ACC112 (cell line): Measurements from ENCODE around the gene LSM8.
"Not testable (repeated sequence)": the region's sequence is repeated elsewhere in the genome, so short reads cannot be mapped to it uniquely, and the experiment has no call there.

Source experiments
- H2AFZ ChIP-seq: fragments of 200-600 bp; sonication (generic); one replicate; pipeline ENCODE4 v1.6.0; 2017; ENCODE audit warnings: antibody characterized with exemption, low read length; ENCODE audit not compliant: unreplicated experiment
- H3K27ac ChIP-seq: fragments of 200-600 bp; sonication (generic); 2 replicates; pipeline ENCODE4 v1.5.1; 2014; ENCODE audit warnings: low read depth, mild to moderate bottlenecking, antibody characterized with exemption, low read length, moderate library complexity
- H3K27me3 ChIP-seq: fragments of 200-600 bp; sonication (generic); 2 replicates; pipeline ENCODE4 v1.6.1; 2014; ENCODE audit warnings: mild to moderate bottlenecking, antibody characterized with exemption, low read length, moderate library complexity, mixed read lengths; ENCODE audit not compliant: insufficient read depth
- H3K36me3 ChIP-seq: fragments of 200-600 bp; sonication (generic); 2 replicates; pipeline ENCODE4 v1.6.1; 2016; ENCODE audit warnings: mild to moderate bottlenecking, antibody characterized with exemption, low read length, moderate library complexity, mixed read lengths; ENCODE audit not compliant: insufficient read depth
- H3K4me1 ChIP-seq: fragments of 200-600 bp; sonication (generic); one replicate; pipeline ENCODE4 v1.6.1; 2016; ENCODE audit warnings: low read length, mixed read lengths; ENCODE audit not compliant: insufficient read depth, unreplicated experiment, control insufficient read depth
- H3K4me3 ChIP-seq: fragments of 200-600 bp; sonication (generic); 2 replicates; pipeline ENCODE4 v1.5.1; 2014; ENCODE audit warnings: mild to moderate bottlenecking, low read depth, low read length
- H3K79me2 ChIP-seq: fragments of 200-600 bp; sonication (generic); one replicate; pipeline ENCODE4 v1.6.0; 2016; ENCODE audit warnings: low read length; ENCODE audit not compliant: control insufficient read depth, unreplicated experiment, insufficient read depth

Gene LSM8

GRCh38 chr7:118183786-118184564 lies at the start of gene LSM8:
TSS of gene LSM8 (plus strand) at chr7:118184164. CDS start at chr7:118184224, 60 bp downstream.
- Histone ChIP-seq H3K27me3 (no peaks in the 10 kb centered on the region), H3K4me3 (peak within 1 kb of the TSS; percentile 99), H3K36me3 (peaks cover 26% of the 10 kb centered on the region), H2AFZ (peak within 1 kb of the TSS; percentile 97), H3K27ac (peak within 1 kb of the TSS; percentile 81), H3K79me2 (peaks cover 52% of the 10 kb centered on the region), H3K4me1 (peaks cover 22% of the 10 kb centered on the region)

GRCh38 chr7:118134420-118134819 lies 49.5 kb upstream of the LSM8 start:
- not testable (repeated sequence) for H3K79me2 ChIP-seq, H3K4me3 ChIP-seq, H2AFZ ChIP-seq, H3K4me1 ChIP-seq, H3K27ac ChIP-seq, H3K36me3 ChIP-seq, H3K27me3 ChIP-seq

- H3K27me3 ChIP-seq = no peaks in the 10 kb centered on the region
- H3K27ac ChIP-seq = no peak overlapping the region
- no peak overlapping the region for H3K4me3 ChIP-seq
- H3K36me3 ChIP-seq = no peaks in the 10 kb centered on the region
- H2AFZ ChIP-seq = no peak overlapping the region
- H3K4me1 ChIP-seq = no peaks in the 10 kb centered on the region
- H3K79me2 ChIP-seq = no peaks in the 10 kb centered on the region
Measured at GRCh38 chr7:118140468-118140867, 43.5 kb upstream of the LSM8 start.

- Histone ChIP-seq H3K36me3 (no peaks in the 10 kb centered on the region), H3K4me1 (no peaks in the 10 kb centered on the region), H3K79me2 (no peaks in the 10 kb centered on the region), H2AFZ (no peak overlapping the region), H3K27ac (no peak overlapping the region), H3K4me3 (no peak overlapping the region), H3K27me3 (no peaks in the 10 kb centered on the region)
Measured at GRCh38 chr7:118142012-118142411, 42.0 kb upstream of the LSM8 start.

GRCh38 chr7:118148930-118149329 lies 35.0 kb upstream of the LSM8 start:
- Histone ChIP-seq H3K36me3 (no peaks in the 10 kb centered on the region), H3K27me3 (peaks cover 25% of the 10 kb centered on the region), H3K4me3 (no peak overlapping the region), H3K4me1 (no peaks in the 10 kb centered on the region), H2AFZ (no peak overlapping the region), H3K27ac (no peak overlapping the region), H3K79me2 (no peaks in the 10 kb centered on the region)

GRCh38 chr7:118149394-118149793 lies 34.6 kb upstream of the LSM8 start:
- H3K79me2 ChIP-seq = no peaks in the 10 kb centered on the region
- no peak overlapping the region for H2AFZ ChIP-seq
- H3K4me1 ChIP-seq = no peaks in the 10 kb centered on the region
- H3K27ac ChIP-seq = no peak overlapping the region
- H3K27me3 ChIP-seq = peaks cover 27% of the 10 kb centered on the region
- no peaks in the 10 kb centered on the region for H3K36me3 ChIP-seq
- no peak overlapping the region for H3K4me3 ChIP-seq

- Histone ChIP-seq H3K4me3 (no peak overlapping the region), H3K27me3 (peaks cover 27% of the 10 kb centered on the region), H3K27ac (no peak overlapping the region), H3K79me2 (no peaks in the 10 kb centered on the region), H2AFZ (no peak overlapping the region), H3K36me3 (no peaks in the 10 kb centered on the region), H3K4me1 (no peaks in the 10 kb centered on the region)
Measured at GRCh38 chr7:118151671-118152070, 32.3 kb upstream of the LSM8 start.

GRCh38 chr7:118152149-118152548 lies 31.8 kb upstream of the LSM8 start:
- Histone ChIP-seq H3K4me3 (no peak overlapping the region), H3K4me1 (no peaks in the 10 kb centered on the region), H3K36me3 (no peaks in the 10 kb centered on the region), H3K79me2 (no peaks in the 10 kb centered on the region), H3K27me3 (peaks cover 27% of the 10 kb centered on the region), H3K27ac (no peak overlapping the region), H2AFZ (no peak overlapping the region)

- Histone ChIP-seq H3K36me3 (no peaks in the 10 kb centered on the region), H3K27ac (no peak overlapping the region), H2AFZ (no peak overlapping the region), H3K4me1 (no peaks in the 10 kb centered on the region), H3K79me2 (no peaks in the 10 kb centered on the region), H3K27me3 (peaks cover 27% of the 10 kb centered on the region), H3K4me3 (no peak overlapping the region)
Measured at GRCh38 chr7:118152654-118153053, 31.3 kb upstream of the LSM8 start.

- H3K27ac ChIP-seq = no peak overlapping the region
- no peaks in the 10 kb centered on the region for H3K79me2 ChIP-seq
- H3K36me3 ChIP-seq = no peaks in the 10 kb centered on the region; the same call in 1 of the 2 replicates
- H2AFZ ChIP-seq = no peak overlapping the region
- H3K4me3 ChIP-seq = no peak overlapping the region
- no peaks in the 10 kb centered on the region for H3K4me1 ChIP-seq
- peaks cover 26% of the 10 kb centered on the region for H3K27me3 ChIP-seq
Measured at GRCh38 chr7:118153551-118154177, 30.3 kb upstream of the LSM8 start.

GRCh38 chr7:118158766-118159165 lies 25.2 kb upstream of the LSM8 start:
- Histone ChIP-seq H2AFZ (no peak overlapping the region), H3K27ac (no peak overlapping the region), H3K4me3 (no peak overlapping the region), H3K36me3 (no peaks in the 10 kb centered on the region; the same call in 1 of the 2 replicates), H3K4me1 (no peaks in the 10 kb centered on the region), H3K79me2 (no peaks in the 10 kb centered on the region), H3K27me3 (0 out of 2 replicates have a peak, but pooled peaks cover 3% of the 10 kb centered on the region)
